HepG2 (cell line): Measurements from ENCODE around the gene AFAP1. TPM values are rescaled to one million over a fixed set of nuclear protein-coding genes. Genes with fewer than 3 reads are reported as not detected.

Experiments used
- ATAC-seq: fragments of 200-7000 bp; cut with Tn5 transposase; 3 replicates; pipeline ENCODE4 v1.9.1; 2020; ENCODE audit warnings: mild to moderate bottlenecking, moderate library complexity
- BruUV-seq: library from RNA; stranded (reverse); fragments of 400-500 nt; replicated peaks from 2 replicates; lab custom pipeline; 2021; lab: Mats Ljungman, UMichigan
- CTCF ChIA-PET: fragments of 300-600 bp; formaldehyde crosslinking; extraction: SDS; loops from one replicate; lab custom pipeline; 2021; ENCODE audit warnings: low total read pairs, inconsistent platforms, low intra/inter-chr PET ratio; lab: Yijun Ruan, JAX
- POLR2A ChIA-PET: fragments of 350-600 bp; sonication (Branson Sonifier 250); formaldehyde crosslinking; loops from one replicate; lab custom pipeline; 2020; ENCODE audit warnings: antibody characterized with exemption, inconsistent platforms; lab: Yijun Ruan, JAX
- DNase-seq: peaks from one replicate; pipeline ENCODE4 v3.0.0-alpha.2; 2015; ENCODE audit warnings: low spot score
- FAIRE-seq: peaks from 3 replicates; lab custom pipeline; 2011; peaks lifted over from hg19 to GRCh38; lab: Jason Lieb, UNC
- H2AFZ ChIP-seq: one replicate; pipeline ENCODE4 v1.6.1; 2011; ENCODE audit warnings: low read length, inconsistent platforms
- H3K27ac ChIP-seq: fragments of 300-600 bp; 3 replicates; pipeline ENCODE4 v1.8.0; 2011; ENCODE audit warnings: mixed run types, mild to moderate bottlenecking, mixed read lengths, low read length, inconsistent platforms; ENCODE audit not compliant: insufficient read depth; ENCODE audit errors: extremely low read length
- H3K27me3 ChIP-seq, 2 experiments: fragments of 200-600 bp in 1 of 2; 2 replicates in 1 of 2; 3 replicates in 1 of 2; pipeline versions ENCODE4 v1.6.0 to v1.8.0; 2011; ENCODE audit warnings: low read length in 2 of 2, mild to moderate bottlenecking in 2 of 2, moderate library complexity in 2 of 2, inconsistent platforms in 1 of 2; ENCODE audit not compliant: insufficient read depth in 2 of 2, control insufficient read depth in 1 of 2
- H3K36me3 ChIP-seq, 2 experiments: fragments of 200-600 bp in 1 of 2; replicated peaks in 1 of 2; 2 replicates in 1 of 2; 3 replicates in 1 of 2; pipeline versions ENCODE4 v1.5.1 to v1.8.0; 2011; ENCODE audit warnings: low read length in 2 of 2, inconsistent platforms in 1 of 2; ENCODE audit not compliant: insufficient read depth in 2 of 2, control insufficient read depth in 1 of 2
- H3K4me1 ChIP-seq: 2 replicates; pipeline ENCODE4 v1.5.1; 2012; ENCODE audit warnings: low read length, inconsistent platforms; ENCODE audit not compliant: insufficient read depth
- H3K4me2 ChIP-seq: 2 replicates; pipeline ENCODE4 v1.6.0; 2011; ENCODE audit warnings: low read depth, low read length, inconsistent platforms
- H3K4me3 ChIP-seq, 3 experiments: fragments of 200-600 bp in 1 of 3; sonication (generic), shearing (Covaris generic) in 1 of 3; replicated peaks in 1 of 3; 2 replicates each; pipeline ENCODE4 v1.5.1; 2011 to 2016; ENCODE audit warnings: low read length in 3 of 3, inconsistent platforms in 2 of 3, low read depth in 2 of 3, mild to moderate bottlenecking in 2 of 3, control low read depth in 1 of 3, mixed read lengths in 1 of 3; ENCODE audit not compliant: insufficient read depth in 1 of 3
- H3K79me2 ChIP-seq: one replicate; pipeline ENCODE4 v1.6.1; 2011; ENCODE audit warnings: low read length, inconsistent platforms; ENCODE audit not compliant: insufficient read depth
- H3K9ac ChIP-seq: 2 replicates; pipeline ENCODE4 v1.6.0; 2011; ENCODE audit warnings: mild to moderate bottlenecking, low read depth, low read length, inconsistent platforms; ENCODE audit not compliant: insufficient read depth
- H3K9me3 ChIP-seq: 2 replicates; pipeline ENCODE4 v1.5.1; 2012; ENCODE audit warnings: mild to moderate bottlenecking, low read length
- H4K20me1 ChIP-seq: 2 replicates; pipeline ENCODE4 v1.6.0; 2011; ENCODE audit warnings: inconsistent platforms, mild to moderate bottlenecking, low read length, moderate library complexity; ENCODE audit not compliant: insufficient read depth
- CBX2 ChIP-seq, 2 experiments: fragments of 200-600 bp in 1 of 2; sonication (generic); formaldehyde crosslinking in 1 of 2; IDR thresholded peaks; 2 replicates each; pipeline versions ENCODE4 v1.7.0 to v1.8.1; 2018 to 2022; ENCODE audit warnings: low read depth in 2 of 2, low read length in 1 of 2, mild to moderate bottlenecking in 1 of 2, missing genetic modification reagents in 1 of 2
- ZBTB21 ChIP-seq: sonication (generic); formaldehyde crosslinking; IDR thresholded peaks from 2 replicates; pipeline ENCODE4 v1.4.0; 2020; ENCODE audit warnings: missing genetic modification reagents
- ZFP1 ChIP-seq: IDR thresholded peaks from 2 replicates; pipeline ENCODE4 v1.6.1; 2016
- ZNF235 ChIP-seq: sonication (generic); formaldehyde crosslinking; IDR thresholded peaks from 2 replicates; pipeline ENCODE4 v1.8.1; 2023; ENCODE audit warnings: mild to moderate bottlenecking, missing genetic modification reagents, borderline replicate concordance
- ZNF773 ChIP-seq: sonication (generic); formaldehyde crosslinking; IDR thresholded peaks from 2 replicates; pipeline ENCODE4 v1.4.0; 2020; ENCODE audit warnings: missing genetic modification reagents, borderline replicate concordance
- WGBS: methylation state at CpG from one replicate; pipeline ENCODE4 v1.1.6; 2017; ENCODE audit warnings: low lambda C conversion rate; 5-methylcytosine and 5-hydroxymethylcytosine counted together
- in situ Hi-C: cut with HindIII; loops from 2 replicates; pipeline ENCODE4 v1.10.0; 2017; ENCODE audit warnings: low pct_unique_long_range_greater_than_20kb; ENCODE audit not compliant: extremely low pct_ligation_motif_present
- intact Hi-C: fragments of 100-400 bp; cut with micrococcal nuclease; formaldehyde crosslinking; loops from one replicate; pipeline ENCODE4 v1.10.0; 2022; ENCODE audit not compliant: unreplicated experiment
- polyA plus RNA-seq, 8 experiments: library from polyadenylated mRNA; depleted of rRNA in 3 of 8; stranded (reverse) in 7 of 8; unstranded in 1 of 8; fragments of >200 nt; fragmentation: Illumina TruSeq in 4 of 8; extraction: Trizol in 4 of 8; gene quantifications; 2 replicates each; pipeline versions ENCODE4 v1.2.1 to v1.2.3, GENCODE V29; 2011 to 2016; ENCODE audit warnings: low read depth in 4 of 8, missing spikeins in 1 of 8, mixed read lengths in 1 of 8; ENCODE audit not compliant: insufficient read depth in 1 of 8
- total RNA-seq, 5 experiments: library from RNA; depleted of rRNA; stranded (reverse); fragments of >200 nt; fragmentation: Illumina TruSeq; extraction: Trizol; gene quantifications; 2 replicates each; pipeline ENCODE4 v1.2.3, GENCODE V29; 2016; ENCODE audit warnings: low read depth in 1 of 5
- TF ChIP-seq, protein P1 (sequence below): sonication (generic); formaldehyde crosslinking; IDR thresholded peaks from 2 replicates; pipeline ENCODE4 v1.9.0; 2021; ENCODE audit warnings: mild to moderate bottlenecking, missing genetic modification reagents
- TF ChIP-seq, protein P2 (sequence below): sonication (generic); formaldehyde crosslinking; IDR thresholded peaks from 2 replicates; pipeline ENCODE4 v1.8.0; 2022; ENCODE audit warnings: mild to moderate bottlenecking, missing genetic modification reagents, borderline replicate concordance
- TF ChIP-seq, protein P3 (sequence below): sonication (generic); formaldehyde crosslinking; IDR thresholded peaks from 2 replicates; pipeline ENCODE4 v1.5.0; 2020; ENCODE audit warnings: missing genetic modification reagents

Gene AFAP1
- total and polyA plus RNA-seq, 2 of the 13 experiments (the other 11 are each of a cell fraction or from before 2014, with no cell fraction given) = 2.5 TPM

- TF ChIP-seq ZNF773 (CRISPR knock-in tag) = no peak
Observed at GRCh38 chr4:7735961-7736360, 203.7 kb downstream of the AFAP1 start (continued).

- 72% methylated on average over 5 of the region's 5 CpGs for WGBS
Observed at GRCh38 chr4:7735395-7735794, 204.3 kb downstream of the AFAP1 start.

More at GRCh38 chr4:7735395-7735794, 204.3 kb downstream of the AFAP1 start:
- FAIRE-seq (no peak), DNase-seq (no peak), ATAC-seq (no peak)
- Histone ChIP-seq H3K4me1 (no peaks in the 10 kb centered on the region), H3K4me3 (no peak overlapping the region), H3K9ac (no peak overlapping the region), H3K27me3 (no peaks in the 10 kb centered on the region), H3K36me3 (no peaks in the 10 kb centered on the region), H2AFZ (no peak overlapping the region), H3K9me3 (no peaks in the 10 kb centered on the region), H3K79me2 (no peaks in the 10 kb centered on the region), H3K4me2 (no peak overlapping the region), H3K27ac (no peak overlapping the region)
- intact Hi-C loops = no loop called here
- BruUV-seq = no TSS peak
- in situ Hi-C loops = no loop called here
- CTCF ChIA-PET = no interaction called here
- TF ChIP-seq ZFP1 (CRISPR knock-in tag) (no peak), ZNF235 (CRISPR knock-in tag) (no peak), CBX2 (IDR thresholded peaks at IDR 0.05; ENCODE audit: low read depth, low read length) (no peak), CBX2 (CRISPR knock-in tag; IDR thresholded peaks at IDR 0.05; ENCODE audit: low read depth) (no peak), ZBTB21 (CRISPR knock-in tag) (no peak)
- TF ChIP-seq, protein P1, sequence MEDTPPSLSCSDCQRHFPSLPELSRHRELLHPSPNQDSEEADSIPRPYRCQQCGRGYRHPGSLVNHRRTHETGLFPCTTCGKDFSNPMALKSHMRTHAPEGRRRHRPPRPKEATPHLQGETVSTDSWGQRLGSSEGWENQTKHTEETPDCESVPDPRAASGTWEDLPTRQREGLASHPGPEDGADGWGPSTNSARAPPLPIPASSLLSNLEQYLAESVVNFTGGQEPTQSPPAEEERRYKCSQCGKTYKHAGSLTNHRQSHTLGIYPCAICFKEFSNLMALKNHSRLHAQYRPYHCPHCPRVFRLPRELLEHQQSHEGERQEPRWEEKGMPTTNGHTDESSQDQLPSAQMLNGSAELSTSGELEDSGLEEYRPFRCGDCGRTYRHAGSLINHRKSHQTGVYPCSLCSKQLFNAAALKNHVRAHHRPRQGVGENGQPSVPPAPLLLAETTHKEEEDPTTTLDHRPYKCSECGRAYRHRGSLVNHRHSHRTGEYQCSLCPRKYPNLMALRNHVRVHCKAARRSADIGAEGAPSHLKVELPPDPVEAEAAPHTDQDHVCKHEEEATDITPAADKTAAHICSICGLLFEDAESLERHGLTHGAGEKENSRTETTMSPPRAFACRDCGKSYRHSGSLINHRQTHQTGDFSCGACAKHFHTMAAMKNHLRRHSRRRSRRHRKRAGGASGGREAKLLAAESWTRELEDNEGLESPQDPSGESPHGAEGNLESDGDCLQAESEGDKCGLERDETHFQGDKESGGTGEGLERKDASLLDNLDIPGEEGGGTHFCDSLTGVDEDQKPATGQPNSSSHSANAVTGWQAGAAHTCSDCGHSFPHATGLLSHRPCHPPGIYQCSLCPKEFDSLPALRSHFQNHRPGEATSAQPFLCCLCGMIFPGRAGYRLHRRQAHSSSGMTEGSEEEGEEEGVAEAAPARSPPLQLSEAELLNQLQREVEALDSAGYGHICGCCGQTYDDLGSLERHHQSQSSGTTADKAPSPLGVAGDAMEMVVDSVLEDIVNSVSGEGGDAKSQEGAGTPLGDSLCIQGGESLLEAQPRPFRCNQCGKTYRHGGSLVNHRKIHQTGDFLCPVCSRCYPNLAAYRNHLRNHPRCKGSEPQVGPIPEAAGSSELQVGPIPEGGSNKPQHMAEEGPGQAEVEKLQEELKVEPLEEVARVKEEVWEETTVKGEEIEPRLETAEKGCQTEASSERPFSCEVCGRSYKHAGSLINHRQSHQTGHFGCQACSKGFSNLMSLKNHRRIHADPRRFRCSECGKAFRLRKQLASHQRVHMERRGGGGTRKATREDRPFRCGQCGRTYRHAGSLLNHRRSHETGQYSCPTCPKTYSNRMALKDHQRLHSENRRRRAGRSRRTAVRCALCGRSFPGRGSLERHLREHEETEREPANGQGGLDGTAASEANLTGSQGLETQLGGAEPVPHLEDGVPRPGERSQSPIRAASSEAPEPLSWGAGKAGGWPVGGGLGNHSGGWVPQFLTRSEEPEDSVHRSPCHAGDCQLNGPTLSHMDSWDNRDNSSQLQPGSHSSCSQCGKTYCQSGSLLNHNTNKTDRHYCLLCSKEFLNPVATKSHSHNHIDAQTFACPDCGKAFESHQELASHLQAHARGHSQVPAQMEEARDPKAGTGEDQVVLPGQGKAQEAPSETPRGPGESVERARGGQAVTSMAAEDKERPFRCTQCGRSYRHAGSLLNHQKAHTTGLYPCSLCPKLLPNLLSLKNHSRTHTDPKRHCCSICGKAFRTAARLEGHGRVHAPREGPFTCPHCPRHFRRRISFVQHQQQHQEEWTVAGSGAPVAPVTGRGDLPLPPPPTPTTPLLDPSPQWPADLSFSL (CRISPR knock-in tag) = no peak
- TF ChIP-seq, protein P2, sequence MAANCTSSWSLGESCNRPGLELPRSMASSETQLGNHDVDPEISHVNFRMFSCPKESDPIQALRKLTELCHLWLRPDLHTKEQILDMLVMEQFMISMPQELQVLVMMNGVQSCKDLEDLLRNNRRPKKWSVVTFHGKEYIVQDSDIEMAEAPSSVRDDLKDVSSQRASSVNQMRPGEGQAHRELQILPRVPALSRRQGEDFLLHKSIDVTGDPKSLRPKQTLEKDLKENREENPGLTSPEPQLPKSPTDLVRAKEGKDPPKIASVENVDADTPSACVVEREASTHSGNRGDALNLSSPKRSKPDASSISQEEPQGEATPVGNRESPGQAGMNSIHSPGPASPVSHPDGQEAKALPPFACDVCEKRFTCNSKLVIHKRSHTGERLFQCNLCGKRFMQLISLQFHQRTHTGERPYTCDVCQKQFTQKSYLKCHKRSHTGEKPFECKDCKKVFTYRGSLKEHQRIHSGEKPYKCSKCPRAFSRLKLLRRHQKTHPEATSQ (CRISPR knock-in tag) = no peak
- TF ChIP-seq, protein P3, sequence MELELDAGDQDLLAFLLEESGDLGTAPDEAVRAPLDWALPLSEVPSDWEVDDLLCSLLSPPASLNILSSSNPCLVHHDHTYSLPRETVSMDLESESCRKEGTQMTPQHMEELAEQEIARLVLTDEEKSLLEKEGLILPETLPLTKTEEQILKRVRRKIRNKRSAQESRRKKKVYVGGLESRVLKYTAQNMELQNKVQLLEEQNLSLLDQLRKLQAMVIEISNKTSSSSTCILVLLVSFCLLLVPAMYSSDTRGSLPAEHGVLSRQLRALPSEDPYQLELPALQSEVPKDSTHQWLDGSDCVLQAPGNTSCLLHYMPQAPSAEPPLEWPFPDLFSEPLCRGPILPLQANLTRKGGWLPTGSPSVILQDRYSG (CRISPR knock-in tag) = no peak
- TF ChIP-seq, all 625 proteins: peak for 0
- POLR2A ChIA-PET = no interaction called here
- H4K20me1 ChIP-seq = no peaks in the 10 kb centered on the region
